ENCODE data around the gene NTNG2. TPM values are rescaled to one million over a fixed set of nuclear protein-coding genes. Genes with fewer than 3 reads are reported as not detected.

The NTNG2 gene
- total RNA-seq, 1 experiment from 2014 or later, result not detected

GRCh38 chr9:132175431-132175830 lies 13.6 kb downstream of the NTNG2 start:
- CTCF ChIA-PET, result no interaction called here
- Mint-ChIP-seq H3K9me3 (ENCODE audit: unreplicated experiment) (no peaks in the 10 kb centered on the region), H3K36me3 (ENCODE audit: insufficient read depth, unreplicated experiment) (no peaks in the 10 kb centered on the region), H3K4me3 (ENCODE audit: unreplicated experiment) (no peak overlapping the region), H3K27me3 (ENCODE audit: insufficient read depth, unreplicated experiment) (peaks cover 69% of the 10 kb centered on the region), H3K27ac (ENCODE audit: low read depth, unreplicated experiment) (no peak overlapping the region), H3K4me1 (ENCODE audit: insufficient read depth, unreplicated experiment) (no peaks in the 10 kb centered on the region)
- TF ChIP-seq CTCF (IDR thresholded peaks at IDR 0.05; ENCODE audit: unreplicated experiment), result no peak
- intact Hi-C loops (cut with micrococcal nuclease), result no loop called here
- no TSS peak for BruUV-seq (replicated peaks)
- DNase-seq (ENCODE audit: unreplicated experiment), result no peak
- POLR2A ChIA-PET, result no interaction called here

DNA sequence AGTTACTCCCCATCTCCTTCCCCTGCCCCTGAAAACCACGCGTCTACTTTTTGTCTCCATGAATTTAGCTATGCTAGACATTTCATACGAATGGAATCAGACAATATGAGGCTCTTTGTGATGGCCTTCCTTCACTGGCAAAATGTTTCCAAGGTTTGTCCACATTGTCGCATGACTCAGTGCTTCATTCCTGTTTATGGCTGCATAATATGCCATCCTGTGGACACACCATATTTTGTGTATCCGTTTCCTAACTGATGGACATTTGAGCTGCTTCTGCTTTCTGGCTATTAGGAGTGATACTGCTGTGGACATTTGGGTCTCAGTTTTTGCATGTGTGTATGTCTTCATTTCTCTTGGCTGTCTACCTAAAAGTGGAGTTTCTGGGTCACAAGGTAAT lies 14.5 kb downstream of the NTNG2 start:
- intact Hi-C loops (cut with micrococcal nuclease), result no loop called here
- POLR2A ChIA-PET, result interaction anchor here (0.6 kb wide), 1 partner anchor 294 kb away, joined by 3 read pairs; no protein-coding TSS in a partner anchor
- no TSS peak for BruUV-seq (replicated peaks)
- CTCF ChIA-PET, result interaction anchor here (0.6 kb wide), 1 partner anchor 541 kb away, joined by 3 read pairs; no protein-coding TSS in a partner anchor
- peaks cover 69% of the 10 kb centered on the region for H3K27me3 Mint-ChIP-seq (ENCODE audit: insufficient read depth, unreplicated experiment)
- no peaks in the 10 kb centered on the region for H3K36me3 Mint-ChIP-seq (ENCODE audit: insufficient read depth, unreplicated experiment)
- H3K4me1 Mint-ChIP-seq (ENCODE audit: insufficient read depth, unreplicated experiment), result no peaks in the 10 kb centered on the region
- no peak overlapping the region for H3K27ac Mint-ChIP-seq (ENCODE audit: low read depth, unreplicated experiment)
- no peak for TF ChIP-seq CTCF (IDR thresholded peaks at IDR 0.05; ENCODE audit: unreplicated experiment)
- no peak for DNase-seq (ENCODE audit: unreplicated experiment)
- H3K9me3 Mint-ChIP-seq (ENCODE audit: unreplicated experiment), result no peaks in the 10 kb centered on the region
- H3K4me3 Mint-ChIP-seq (ENCODE audit: unreplicated experiment), result no peak overlapping the region

DNA sequence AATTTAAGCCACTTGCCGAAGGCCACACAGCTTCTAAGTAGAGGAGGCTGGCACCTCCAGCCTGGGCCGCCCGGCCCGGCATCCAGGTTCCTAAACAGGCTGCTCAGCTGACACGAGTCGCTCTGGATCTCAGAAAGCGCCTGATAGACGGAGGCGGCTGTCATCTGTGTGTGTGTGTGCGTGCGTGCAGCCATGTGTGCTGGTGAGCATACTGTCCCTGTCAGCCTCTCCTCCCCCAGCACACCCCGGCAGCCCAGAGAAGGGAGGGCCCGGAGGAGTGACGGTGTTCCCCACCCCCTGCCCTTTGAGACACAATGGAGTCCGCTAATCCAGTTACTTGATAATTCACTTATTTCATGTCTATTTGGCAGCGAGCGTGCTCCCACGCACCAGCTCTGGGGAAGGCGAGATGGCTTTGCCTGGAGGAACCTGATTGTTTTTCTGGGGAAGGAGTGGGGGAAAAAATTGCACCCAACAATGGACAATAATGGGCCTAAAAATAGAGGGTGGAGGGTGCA lies 20.0 kb downstream of the NTNG2 start:
- BruUV-seq (replicated peaks), result no TSS peak
- CTCF ChIA-PET, result interaction anchor here (1.1 to 1.5 kb wide), 2 partner anchors 14 to 426 kb away, joined by 3 to 4 read pairs; no protein-coding TSS in a partner anchor
- POLR2A ChIA-PET, result no interaction called here
- no peak overlapping the region for H3K27ac Mint-ChIP-seq (ENCODE audit: low read depth, unreplicated experiment)
- peaks cover 83% of the 10 kb centered on the region for H3K27me3 Mint-ChIP-seq (ENCODE audit: insufficient read depth, unreplicated experiment)
- no peak for DNase-seq (ENCODE audit: unreplicated experiment)
- TF ChIP-seq CTCF (IDR thresholded peaks at IDR 0.05; ENCODE audit: unreplicated experiment), result no peak
- no peaks in the 10 kb centered on the region for H3K4me1 Mint-ChIP-seq (ENCODE audit: insufficient read depth, unreplicated experiment)
- H3K9me3 Mint-ChIP-seq (ENCODE audit: unreplicated experiment), result no peaks in the 10 kb centered on the region
- intact Hi-C loops (cut with micrococcal nuclease), result no loop called here
- H3K36me3 Mint-ChIP-seq (ENCODE audit: insufficient read depth, unreplicated experiment), result peaks cover 6% of the 10 kb centered on the region
- no peak overlapping the region for H3K4me3 Mint-ChIP-seq (ENCODE audit: unreplicated experiment)

DNA sequence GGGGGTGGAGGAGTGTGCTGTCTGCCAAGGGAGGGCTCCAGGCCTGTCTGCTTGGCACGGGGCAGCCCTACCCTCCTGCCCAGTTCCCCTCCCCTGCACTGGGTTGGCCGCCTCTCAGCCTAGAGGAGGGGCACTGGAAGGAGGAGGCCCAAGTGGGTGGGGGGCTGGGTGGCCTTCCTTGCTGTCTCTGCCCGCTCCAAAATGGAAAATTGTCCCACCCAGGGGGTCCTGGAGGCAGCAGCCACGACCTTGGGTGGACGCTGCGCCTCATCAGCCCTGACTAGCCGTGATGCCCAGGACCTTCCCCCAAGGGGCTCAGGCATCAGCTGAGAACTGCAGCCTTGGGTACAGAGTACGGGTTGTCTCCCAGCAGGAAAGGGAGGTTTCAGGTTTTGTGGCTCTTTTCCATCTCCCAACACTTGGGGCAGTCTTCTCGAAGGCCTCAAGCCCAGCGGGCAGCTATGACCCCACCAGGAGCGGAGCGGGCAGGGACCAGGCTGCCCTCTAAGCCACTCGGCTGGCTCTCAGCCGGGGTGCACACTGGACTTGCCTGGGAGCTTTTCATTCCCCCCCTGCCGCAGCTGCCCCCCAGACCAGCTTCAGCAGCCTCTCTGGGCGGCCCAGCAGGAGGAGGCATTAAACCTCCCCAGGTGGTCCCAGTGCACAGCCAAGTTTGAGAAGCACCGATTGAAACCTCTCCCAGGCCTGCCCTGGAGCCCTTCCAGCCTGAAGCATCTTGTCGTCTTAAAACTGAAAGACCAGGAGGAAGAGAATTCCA lies 20.6 kb downstream of the NTNG2 start:
- peaks cover 85% of the 10 kb centered on the region for H3K27me3 Mint-ChIP-seq (ENCODE audit: insufficient read depth, unreplicated experiment)
- H3K27ac Mint-ChIP-seq (ENCODE audit: low read depth, unreplicated experiment), result no peak overlapping the region
- H3K36me3 Mint-ChIP-seq (ENCODE audit: insufficient read depth, unreplicated experiment), result peaks cover 6% of the 10 kb centered on the region
- DNase-seq (ENCODE audit: unreplicated experiment), result no peak
- H3K9me3 Mint-ChIP-seq (ENCODE audit: unreplicated experiment), result no peaks in the 10 kb centered on the region
- ChIA-PET POLR2A (interaction anchor here (0.7 kb wide), 1 partner anchor 12 kb away, joined by 3 read pairs; no protein-coding TSS in a partner anchor), CTCF (interaction anchor here (0.9 to 1.5 kb wide), 3 partner anchors 8 to 427 kb away, joined by 3 to 4 read pairs (median 3); no protein-coding TSS in a partner anchor)
- H3K4me3 Mint-ChIP-seq (ENCODE audit: unreplicated experiment), result no peak overlapping the region
- intact Hi-C loops (cut with micrococcal nuclease), result no loop called here
- H3K4me1 Mint-ChIP-seq (ENCODE audit: insufficient read depth, unreplicated experiment), result no peaks in the 10 kb centered on the region
- no peak for TF ChIP-seq CTCF (IDR thresholded peaks at IDR 0.05; ENCODE audit: unreplicated experiment)
- no TSS peak for BruUV-seq (replicated peaks)
